ENCODE results near the gene MUC5AC.

DNA sequence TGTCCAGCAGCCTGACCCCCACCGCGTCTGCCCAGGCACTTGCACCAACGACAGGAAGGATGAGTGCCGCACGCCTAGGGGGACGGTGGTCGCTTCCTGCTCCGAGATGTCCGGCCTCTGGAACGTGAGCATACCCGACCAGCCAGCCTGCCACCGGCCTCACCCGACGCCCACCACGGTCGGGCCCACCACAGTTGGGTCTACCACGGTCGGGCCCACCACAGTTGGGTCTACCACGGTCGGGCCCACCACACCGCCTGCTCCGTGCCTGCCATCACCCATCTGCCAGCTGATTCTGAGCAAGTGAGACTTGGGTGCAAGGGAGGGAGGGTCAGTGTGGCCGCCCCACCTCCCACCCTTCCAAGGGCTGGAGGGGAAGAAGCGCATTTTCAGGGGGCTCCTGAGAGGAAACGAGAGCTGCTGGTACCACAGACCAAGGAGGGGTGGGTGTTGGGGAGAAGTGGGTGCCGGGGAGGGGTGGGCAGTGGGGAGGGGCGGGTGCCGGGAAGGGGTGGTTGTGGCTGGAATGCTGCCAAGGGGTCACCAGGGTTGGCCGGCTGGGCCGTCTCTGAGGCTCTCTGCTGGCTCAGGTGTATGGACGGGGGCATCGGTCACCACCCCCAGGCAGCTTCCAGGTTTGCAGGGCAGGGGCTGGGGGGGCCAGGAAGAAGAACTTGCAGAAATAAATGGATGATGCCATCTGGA, 37.4 kb downstream of the MUC5AC start:
- no peak for TF ChIP-seq CTCF (IDR thresholded peaks at IDR 0.05)
- no peak for TF ChIP-seq ZFX (IDR thresholded peaks at IDR 0.05; ENCODE audit: borderline replicate concordance)
